B cell (primary cell): Measurements from ENCODE around the gene EYS. TPM values are rescaled to one million over a fixed set of nuclear protein-coding genes. Genes with fewer than 3 reads are reported as not detected.
"Not testable (repeated sequence)": the region's sequence is repeated elsewhere in the genome, so short reads cannot be mapped to it uniquely, and the experiment has no call there.

Experiments
- ATAC-seq: fragments of 200-7000 bp; cut with Tn5 transposase; one replicate; pipeline ENCODE4 v1.10.0; 2021; ENCODE audit warnings: low read depth, mild to moderate bottlenecking, moderate number of reproducible peaks, moderate library complexity
- CTCF ChIA-PET: fragments of 350-600 bp; sonication (Branson Sonifier 250); formaldehyde crosslinking; loops from one replicate; lab custom pipeline; 2021; ENCODE audit warnings: antibody characterized with exemption, inconsistent platforms; lab: Charles Lee
- POLR2A ChIA-PET: fragments of 350-600 bp; sonication (Branson Sonifier 250); formaldehyde crosslinking; loops from one replicate; lab custom pipeline; 2021; ENCODE audit warnings: antibody characterized with exemption; lab: Charles Lee
- DNase-seq: peaks from one replicate; pipeline ENCODE4 v3.0.0; 2013
- H2AFZ ChIP-seq: 2 replicates; pipeline ENCODE4 v1.6.1; 2012; ENCODE audit warnings: mild to moderate bottlenecking, low read depth, low read length; ENCODE audit not compliant: insufficient read depth, poor library complexity, severe bottlenecking
- H3K27ac ChIP-seq, 2 donors: 1 replicate in 1 of 2; 2 replicates in 1 of 2; pipeline ENCODE4 v1.5.1; 2012 to 2013; ENCODE audit warnings: low read length in 2 of 2, mild to moderate bottlenecking in 2 of 2, moderate library complexity in 1 of 2
- H3K27me3 ChIP-seq, 4 experiments: fragments of 200-600 bp in 1 of 4; sonication (generic) in 1 of 4; replicated peaks in 1 of 4; 1 replicate in 2 of 4; 2 replicates in 2 of 4; pipeline versions ENCODE4 v1.6.1 to v1.7.0; 2013 to 2016; ENCODE audit warnings: low read length in 3 of 4, mild to moderate bottlenecking in 2 of 4, mixed read lengths in 1 of 4, moderate library complexity in 1 of 4; ENCODE audit not compliant: insufficient read depth in 4 of 4, control insufficient read depth in 3 of 4; ENCODE audit errors: control extremely low read depth in 1 of 4
- H3K36me3 ChIP-seq, 2 experiments: replicated peaks in 1 of 2; 1 replicate in 1 of 2; 2 replicates in 1 of 2; pipeline versions ENCODE4 v1.6.1 to v1.7.1; 2013; ENCODE audit warnings: low read length in 1 of 2; ENCODE audit not compliant: insufficient read depth in 2 of 2, control insufficient read depth in 1 of 2; ENCODE audit errors: control extremely low read depth in 1 of 2, extremely low read depth in 1 of 2
- H3K4me1 ChIP-seq, 2 donors: fragments of 200-600 bp in 1 of 2; sonication (generic) in 1 of 2; 1 replicate in 1 of 2; 2 replicates in 1 of 2; pipeline versions ENCODE4 v1.5.1 to v1.6.1; 2013 to 2017; ENCODE audit warnings: low read length in 2 of 2; ENCODE audit not compliant: control insufficient read depth in 2 of 2, insufficient read depth in 2 of 2
- H3K4me2 ChIP-seq: replicated peaks from 2 replicates; pipeline ENCODE3; 2012; ENCODE audit warnings: mild to moderate bottlenecking, low read depth, low read length; ENCODE audit not compliant: poor library complexity, severe bottlenecking
- H3K4me3 ChIP-seq, 5 experiments: fragments of 200-600 bp in 1 of 5; sonication (generic) in 1 of 5; 1 replicate in 3 of 5; 2 replicates in 2 of 5; pipeline versions ENCODE4 v1.5.1 to v1.7.0; 2011 to 2016; ENCODE audit warnings: low read length in 4 of 5, mild to moderate bottlenecking in 4 of 5, low read depth in 2 of 5, control low read depth in 1 of 5, moderate library complexity in 1 of 5; ENCODE audit not compliant: insufficient read depth in 1 of 5; ENCODE audit errors: control extremely low read depth in 1 of 5, extremely low read depth in 1 of 5
- H3K79me2 ChIP-seq: fragments of 200-600 bp; sonication (generic); one replicate; pipeline ENCODE4 v1.6.0; 2016; ENCODE audit warnings: low read length; ENCODE audit not compliant: control insufficient read depth, insufficient read depth
- H3K9ac ChIP-seq: fragments of 200-600 bp; sonication (generic); 2 replicates; pipeline ENCODE4 v1.6.1; 2017; ENCODE audit warnings: mild to moderate bottlenecking, low read length, moderate library complexity
- H3K9me3 ChIP-seq, 3 donors: one replicate each; pipeline versions ENCODE4 v1.6.1 to v1.7.1; 2013; ENCODE audit warnings: low read length in 2 of 3; ENCODE audit not compliant: control insufficient read depth in 2 of 3, insufficient read depth in 1 of 3; ENCODE audit errors: control extremely low read depth in 1 of 3
- H4K20me1 ChIP-seq: 2 replicates; pipeline ENCODE4 v1.6.0; 2012; ENCODE audit warnings: mild to moderate bottlenecking, low read length; ENCODE audit not compliant: insufficient read depth, control insufficient read depth, poor library complexity, severe bottlenecking
- H3K27ac Mint-ChIP-seq: one replicate; pipeline ENCODE4 v1.8.0; 2021; ENCODE audit warnings: mixed read lengths
- H3K27me3 Mint-ChIP-seq: one replicate; pipeline ENCODE4 v1.8.0; 2021; ENCODE audit warnings: mixed read lengths
- H3K4me1 Mint-ChIP-seq: one replicate; pipeline ENCODE4 v1.8.0; 2021; ENCODE audit warnings: mixed read lengths
- H3K4me3 Mint-ChIP-seq: one replicate; pipeline ENCODE4 v1.8.0; 2021; ENCODE audit warnings: mixed read lengths
- H3K9me3 Mint-ChIP-seq: one replicate; pipeline ENCODE4 v1.8.0; 2022; ENCODE audit warnings: mixed read lengths; ENCODE audit not compliant: insufficient read depth
- EZH2 ChIP-seq: IDR thresholded peaks from 2 replicates; pipeline ENCODE4 v1.6.1; 2012; ENCODE audit warnings: borderline replicate concordance, low read depth, mild to moderate bottlenecking, moderate library complexity, low read length; ENCODE audit not compliant: insufficient read depth, poor library complexity, severe bottlenecking
- WGBS: methylation state at CpG from one replicate; pipeline ENCODE4 v1.1.5; 2013; ENCODE audit warnings: missing lambda C conversion rate; ENCODE audit not compliant: insufficient coverage; 5-methylcytosine and 5-hydroxymethylcytosine counted together
- intact Hi-C: fragments of 100-400 bp; cut with micrococcal nuclease; formaldehyde crosslinking; loops from one replicate; pipeline ENCODE4 v1.10.0; 2022
- polyA plus RNA-seq: library from polyadenylated mRNA; depleted of rRNA; stranded (reverse); fragments of >200 nt; gene quantifications from 2 replicates; pipeline ENCODE4 v1.2.3, GENCODE V29; 2012
- total RNA-seq, 2 donors: library from RNA; stranded (reverse); fragments of 120-200 nt in 1 of 2; gene quantifications; 1 replicate in 1 of 2; 2 replicates in 1 of 2; pipeline versions ENCODE4 v1.2.3 to v1.2.4, GENCODE V29; 2013 to 2022
- TF ChIP-seq, protein P1 (sequence below): fragments of 200-600 bp; IDR thresholded peaks from one replicate; pipeline ENCODE4 v1.8.0; 2022; ENCODE audit warnings: antibody characterized with exemption, mild to moderate bottlenecking

Gene EYS
- total and polyA plus RNA-seq, 2 donors (not counting 1 experiment from before 2014, with no cell fraction given), result not detected

DNA sequence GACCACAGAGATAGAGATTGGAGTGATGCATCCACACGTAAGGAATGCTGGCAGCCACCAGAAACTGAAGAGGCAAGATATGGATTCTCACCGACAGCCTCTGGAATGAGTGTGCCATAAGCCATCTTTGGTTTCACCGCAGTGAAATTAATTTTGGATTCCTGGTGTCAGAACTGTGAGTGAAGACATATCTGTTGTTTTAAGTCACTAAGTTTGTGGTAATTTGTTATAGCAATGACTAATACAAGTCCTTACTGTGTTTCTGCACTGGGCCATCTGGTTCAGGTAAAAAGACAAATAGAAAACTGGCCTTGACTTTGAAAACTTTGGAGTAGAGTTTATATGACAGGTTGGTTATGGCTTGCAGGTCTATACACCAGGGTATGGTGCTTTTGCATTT is 1809.6 kb downstream of the EYS start:
- POLR2A ChIA-PET, result no interaction called here
- H3K4me3 ChIP-seq, result no peak overlapping the region
- H3K27ac ChIP-seq, result no peak overlapping the region
- H3K9me3 Mint-ChIP-seq, result peaks cover 3% of the 10 kb centered on the region
- ATAC-seq (no peak), DNase-seq (no peak)
- H3K4me2 ChIP-seq, result no peak overlapping the region
- H3K9ac ChIP-seq, result no peak overlapping the region
- WGBS, result 87% methylated on average over 3 of the region's 3 CpGs
- no peaks in the 10 kb centered on the region for H3K4me1 ChIP-seq
- no peaks in the 10 kb centered on the region for H3K4me1 Mint-ChIP-seq
- TF ChIP-seq, protein P1, sequence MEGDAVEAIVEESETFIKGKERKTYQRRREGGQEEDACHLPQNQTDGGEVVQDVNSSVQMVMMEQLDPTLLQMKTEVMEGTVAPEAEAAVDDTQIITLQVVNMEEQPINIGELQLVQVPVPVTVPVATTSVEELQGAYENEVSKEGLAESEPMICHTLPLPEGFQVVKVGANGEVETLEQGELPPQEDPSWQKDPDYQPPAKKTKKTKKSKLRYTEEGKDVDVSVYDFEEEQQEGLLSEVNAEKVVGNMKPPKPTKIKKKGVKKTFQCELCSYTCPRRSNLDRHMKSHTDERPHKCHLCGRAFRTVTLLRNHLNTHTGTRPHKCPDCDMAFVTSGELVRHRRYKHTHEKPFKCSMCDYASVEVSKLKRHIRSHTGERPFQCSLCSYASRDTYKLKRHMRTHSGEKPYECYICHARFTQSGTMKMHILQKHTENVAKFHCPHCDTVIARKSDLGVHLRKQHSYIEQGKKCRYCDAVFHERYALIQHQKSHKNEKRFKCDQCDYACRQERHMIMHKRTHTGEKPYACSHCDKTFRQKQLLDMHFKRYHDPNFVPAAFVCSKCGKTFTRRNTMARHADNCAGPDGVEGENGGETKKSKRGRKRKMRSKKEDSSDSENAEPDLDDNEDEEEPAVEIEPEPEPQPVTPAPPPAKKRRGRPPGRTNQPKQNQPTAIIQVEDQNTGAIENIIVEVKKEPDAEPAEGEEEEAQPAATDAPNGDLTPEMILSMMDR, result no peak
- TF ChIP-seq EZH2, result no peak
- H3K27ac Mint-ChIP-seq, result no peak overlapping the region
- CTCF ChIA-PET, result no interaction called here
- intact Hi-C loops, result no loop called here
- H3K27me3 Mint-ChIP-seq, result no peaks in the 10 kb centered on the region
- H4K20me1 ChIP-seq, result no peaks in the 10 kb centered on the region
- no peaks in the 10 kb centered on the region for H3K36me3 ChIP-seq
- H3K27me3 ChIP-seq, result no peaks in the 10 kb centered on the region
- H3K4me3 Mint-ChIP-seq, result no peak overlapping the region
- no peaks in the 10 kb centered on the region for H3K79me2 ChIP-seq
- H3K9me3 ChIP-seq, result no peaks in the 10 kb centered on the region
- H2AFZ ChIP-seq, result no peak overlapping the region

DNA sequence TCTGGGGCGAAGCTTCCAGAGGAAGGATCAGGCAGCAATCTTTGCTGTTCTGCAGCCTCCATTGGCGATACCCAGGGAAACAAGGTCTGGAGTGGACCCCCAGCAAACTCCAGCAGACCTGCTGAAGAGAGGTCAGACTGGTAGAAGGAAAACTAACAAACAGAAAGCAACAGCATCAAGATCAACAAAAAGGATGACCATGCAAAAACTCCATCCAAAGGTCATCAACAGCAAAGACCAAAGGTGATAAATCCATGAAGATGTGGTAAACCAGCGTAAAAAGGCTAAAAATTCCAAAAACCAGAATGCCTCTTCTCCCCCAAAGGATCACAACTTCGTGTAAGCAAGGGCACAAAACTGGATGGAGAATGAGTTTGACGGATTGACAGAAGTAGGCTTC is 1818.6 kb downstream of the EYS start:
- ChIA-PET POLR2A (no interaction called here), CTCF (no interaction called here)
- no peak overlapping the region for H3K4me3 ChIP-seq
- H3K4me2 ChIP-seq, result no peak overlapping the region
- H4K20me1 ChIP-seq, result no peaks in the 10 kb centered on the region
- H2AFZ ChIP-seq, result no peak overlapping the region
- no peaks in the 10 kb centered on the region for H3K4me1 ChIP-seq
- WGBS, result 90% methylated on average over 2 of the region's 5 CpGs
- DNase-seq (no peak), ATAC-seq (no peak)
- H3K79me2 ChIP-seq, result no peaks in the 10 kb centered on the region
- H3K9me3 ChIP-seq, result peaks cover 0 to 5% (median 0%) of the 10 kb centered on the region in 3 donors
- Mint-ChIP-seq H3K9me3 (peaks cover 3% of the 10 kb centered on the region), H3K4me1 (no peaks in the 10 kb centered on the region), H3K27me3 (peaks cover 10% of the 10 kb centered on the region), H3K27ac (no peak overlapping the region), H3K4me3 (no peak overlapping the region)
- no peak overlapping the region for H3K9ac ChIP-seq
- intact Hi-C loops, result no loop called here
- TF ChIP-seq, protein P1, result no peak
- no peak for TF ChIP-seq EZH2
- H3K27ac ChIP-seq, result no peak overlapping the region
- no peaks in the 10 kb centered on the region for H3K27me3 ChIP-seq
- no peaks in the 10 kb centered on the region for H3K36me3 ChIP-seq

DNA sequence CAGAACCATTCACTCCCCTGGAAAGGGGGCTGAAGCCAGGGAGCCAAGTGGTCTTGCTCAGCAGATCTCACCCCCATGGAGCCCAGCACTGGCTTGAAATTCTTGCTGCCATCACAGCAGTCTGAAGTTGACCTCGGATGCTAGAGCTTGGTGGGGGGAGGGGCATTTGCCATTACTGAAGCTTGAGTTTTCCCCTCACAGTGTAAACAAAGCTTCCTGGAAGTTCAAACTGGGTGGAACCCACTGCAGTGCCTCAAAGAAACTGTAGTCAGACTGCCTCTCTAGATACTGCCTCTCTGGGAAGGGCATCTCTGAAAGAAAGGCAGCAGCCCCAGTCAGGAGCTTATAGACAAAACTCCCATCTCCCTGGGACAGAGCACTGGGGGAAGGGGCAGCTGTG is 1819.2 kb downstream of the EYS start:
- H4K20me1 ChIP-seq, DNase-seq, H3K9ac ChIP-seq, H3K36me3 ChIP-seq, H3K4me2 ChIP-seq, H3K4me3 ChIP-seq, H3K27me3 ChIP-seq, H3K4me1 ChIP-seq, POLR2A ChIA-PET, H3K9me3 Mint-ChIP-seq, ATAC-seq, intact Hi-C loops, H3K27ac Mint-ChIP-seq, H2AFZ ChIP-seq, H3K27ac ChIP-seq, H3K9me3 ChIP-seq, CTCF ChIA-PET, H3K79me2 ChIP-seq, H3K4me3 Mint-ChIP-seq, H3K4me1 Mint-ChIP-seq: not testable (repeated sequence)
- peaks cover 10% of the 10 kb centered on the region for H3K27me3 Mint-ChIP-seq
- no CpG with 5 or more reads among the region's 1 CpG for WGBS
